A549 treated with Hydrocortisone at 1 μM for 4 hours (cell line): ENCODE measurements around the gene KRTAP10-3. TPM values are rescaled to one million over a fixed set of nuclear protein-coding genes. Genes with fewer than 3 reads are reported as not detected.

ENCODE experiments used
- total RNA-seq: library from RNA; stranded (reverse); fragments of 200-300 nt; extraction: Qiagen RNA extraction; gene quantifications from 5 replicates; pipeline ENCODE4 v1.2.3, GENCODE V29; 2022

KRTAP10-3 gene, protein sequence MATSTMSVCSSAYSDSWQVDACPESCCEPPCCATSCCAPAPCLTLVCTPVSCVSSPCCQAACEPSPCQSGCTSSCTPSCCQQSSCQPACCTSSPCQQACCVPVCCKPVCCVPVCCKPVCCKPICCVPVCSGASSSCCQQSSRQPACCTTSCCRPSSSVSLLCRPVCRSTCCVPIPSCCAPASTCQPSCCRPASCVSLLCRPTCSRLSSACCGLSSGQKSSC
- not detected in 5 replicates for total RNA-seq

GRCh38 chr21:44558695-44559094 lies at the start of gene KRTAP10-3:
TSS of gene KRTAP10-3 (minus strand) at chr21:44558795. CDS start at chr21:44558715, 80 bp downstream.

DNA sequence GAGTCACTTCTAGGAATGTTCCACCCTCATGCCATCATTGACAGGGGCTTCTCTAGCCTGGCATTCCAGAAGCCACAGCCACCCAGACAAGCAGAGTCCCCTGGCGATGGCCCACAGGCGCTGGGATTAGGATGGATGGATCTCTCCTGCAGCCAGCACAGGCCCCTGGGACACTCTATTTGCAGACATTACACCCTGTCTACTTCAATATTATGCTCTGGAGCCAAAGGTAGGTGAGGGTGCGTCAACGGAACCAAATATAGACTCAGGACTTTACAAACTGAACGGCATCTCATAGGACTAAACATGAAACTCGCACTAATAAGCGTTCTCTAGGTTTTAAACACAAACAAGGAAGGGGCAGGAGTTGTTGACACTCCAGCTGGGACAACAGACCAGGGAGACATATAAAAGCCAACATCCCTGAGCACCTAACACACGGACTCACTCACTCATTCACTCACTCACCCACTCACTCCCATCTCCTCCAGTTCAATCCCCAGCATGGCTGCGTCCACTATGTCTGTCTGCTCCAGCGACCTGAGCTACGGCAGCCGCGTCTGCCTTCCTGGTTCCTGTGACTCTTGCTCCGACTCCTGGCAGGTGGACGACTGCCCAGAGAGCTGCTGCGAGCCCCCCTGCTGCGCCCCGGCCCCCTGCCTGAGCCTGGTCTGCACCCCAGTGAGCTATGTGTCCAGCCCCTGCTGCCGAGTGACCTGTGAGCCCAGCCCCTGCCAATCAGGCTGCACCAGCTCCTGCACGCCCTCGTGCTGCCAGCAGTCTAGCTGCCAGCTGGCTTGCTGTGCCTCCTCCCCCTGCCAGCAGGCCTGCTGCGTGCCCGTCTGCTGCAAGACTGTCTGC lies 41.8 kb upstream of the KRTAP10-3 start, which contains the start of gene KRTAP10-7:
TSS of gene KRTAP10-7 (plus strand) at position 480 of the 861 bp plus-strand sequence. CDS start at position 505, 25 bp downstream.

GRCh38 chr21:44592446-44593311 lies 34.1 kb upstream of the KRTAP10-3 start, which contains the start of gene KRTAP10-6:
TSS of gene KRTAP10-6 (minus strand) at chr21:44592505. CDS start at chr21:44592484, 21 bp downstream.

DNA sequence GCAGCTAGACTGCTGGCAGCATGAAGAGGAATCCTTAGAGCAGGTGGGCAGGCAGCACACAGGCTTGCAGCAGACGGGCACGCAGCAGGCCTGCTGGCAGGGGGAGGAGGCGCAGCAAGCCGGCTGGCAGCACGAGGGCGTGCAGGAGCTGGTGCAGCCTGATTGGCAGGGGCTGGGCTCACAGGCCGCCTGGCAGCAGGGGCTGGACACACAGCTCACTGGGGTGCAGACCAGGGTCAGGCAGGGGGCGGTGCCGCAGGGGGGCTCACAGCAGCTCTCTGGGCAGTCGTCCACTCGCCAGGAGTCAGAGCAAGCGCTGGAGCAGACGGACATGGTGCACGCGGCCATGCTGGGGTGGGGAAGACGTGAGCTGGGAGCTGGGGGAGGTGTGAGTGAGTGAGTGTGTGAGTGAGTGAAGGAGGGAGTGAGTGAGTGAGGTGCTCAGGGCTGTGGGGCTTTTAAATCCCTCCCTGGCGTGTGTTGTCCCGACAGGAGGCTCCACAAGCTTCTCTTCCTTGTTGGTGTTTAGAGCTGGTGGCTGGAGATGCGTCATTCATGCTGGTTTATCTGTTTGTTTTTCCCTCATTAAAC lies 21.7 kb upstream of the KRTAP10-3 start, which contains the start of gene KRTAP10-5:
TSS of gene KRTAP10-5 (minus strand) at position 374 of the 591 bp plus-strand sequence. CDS start at position 348, 26 bp downstream.

DNA sequence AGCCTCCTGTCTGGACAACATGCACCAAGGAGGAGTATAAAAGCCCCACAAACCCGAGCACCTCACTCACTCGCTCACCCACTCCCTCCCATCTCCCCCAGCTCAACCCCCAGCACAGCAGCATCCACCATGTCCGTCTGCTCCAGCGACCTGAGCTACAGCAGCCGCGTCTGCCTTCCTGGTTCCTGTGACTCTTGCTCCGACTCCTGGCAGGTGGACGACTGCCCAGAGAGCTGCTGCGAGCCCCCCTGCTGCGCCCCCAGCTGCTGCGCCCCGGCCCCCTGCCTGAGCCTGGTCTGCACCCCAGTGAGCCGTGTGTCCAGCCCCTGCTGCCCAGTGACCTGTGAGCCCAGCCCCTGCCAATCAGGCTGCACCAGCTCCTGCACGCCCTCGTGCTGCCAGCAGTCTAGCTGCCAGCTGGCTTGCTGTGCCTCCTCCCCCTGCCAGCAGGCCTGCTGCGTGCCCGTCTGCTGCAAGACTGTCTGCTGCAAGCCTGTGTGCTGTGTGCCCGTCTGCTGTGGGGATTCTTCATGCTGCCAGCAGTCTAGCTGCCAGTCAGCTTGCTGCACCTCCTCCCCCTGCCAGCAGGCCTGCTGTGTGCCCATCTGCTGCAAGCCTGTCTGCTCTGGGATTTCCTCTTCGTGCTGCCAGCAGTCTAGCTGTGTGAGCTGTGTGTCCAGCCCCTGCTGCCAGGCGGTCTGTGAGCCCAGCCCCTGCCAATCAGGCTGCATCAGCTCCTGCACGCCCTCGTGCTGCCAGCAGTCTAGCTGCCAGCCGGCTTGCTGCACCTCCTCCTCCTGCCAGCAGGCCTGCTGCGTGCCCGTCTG lies 15.2 kb upstream of the KRTAP10-3 start, which contains the start of gene KRTAP10-4:
TSS of gene KRTAP10-4 (plus strand) at position 100 of the 827 bp plus-strand sequence. CDS start at position 130, 30 bp downstream.

DNA sequence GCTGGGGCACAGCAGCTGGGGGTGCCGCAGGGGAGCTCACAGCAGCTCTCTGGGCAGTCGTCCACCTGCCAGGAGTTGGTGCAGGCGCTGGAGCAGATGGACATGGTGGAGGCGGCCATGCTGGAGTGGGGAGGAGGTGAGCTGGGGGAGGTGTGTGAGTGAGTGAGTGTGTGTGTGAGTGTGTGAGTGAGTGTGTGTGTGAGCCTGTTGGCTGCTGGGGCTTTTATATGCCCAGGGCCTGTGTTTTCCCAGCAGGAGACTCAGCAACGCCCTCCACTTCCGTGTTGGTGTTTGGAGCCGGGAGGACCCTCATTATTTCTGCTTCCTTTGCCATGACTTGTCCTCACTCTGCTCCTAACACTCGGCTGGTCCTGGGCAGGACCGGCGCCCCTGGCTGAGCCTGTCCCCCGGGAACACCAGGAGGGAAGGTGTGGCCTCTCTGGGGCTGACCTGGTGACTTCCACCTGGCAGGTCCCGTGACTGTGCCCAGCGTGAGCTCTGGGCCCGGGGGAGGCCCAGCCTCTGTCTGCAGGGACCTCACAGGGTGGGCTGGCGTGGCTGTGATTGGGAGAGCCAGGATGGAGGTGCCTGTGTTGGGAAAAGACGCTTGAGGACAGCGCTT lies 7.1 kb downstream of the KRTAP10-3 start, which contains the start of gene KRTAP10-2:
TSS of gene KRTAP10-2 (minus strand) at position 166 of the 622 bp plus-strand sequence. CDS start at position 119, 47 bp downstream.

GRCh38 chr21:44539991-44540666 lies 18.5 kb downstream of the KRTAP10-3 start, which contains the start of gene KRTAP10-1:
TSS of gene KRTAP10-1 (minus strand) at chr21:44540195. CDS start at chr21:44540150, 45 bp downstream.

Other genes starting within 250 kb of the KRTAP10-3 start
- gene CFAP410, start 219.4 kb downstream of the KRTAP10-3 start, total RNA-seq, result 5.9 to 8.9 TPM (median 7.9 TPM) in 5 replicates
- gene TRPM2, start 205.2 kb downstream of the KRTAP10-3 start, total RNA-seq, result 6.7 to 10.5 TPM (median 8.3 TPM) in 5 replicates
- gene LRRC3, start 103.3 kb downstream of the KRTAP10-3 start, total RNA-seq, result 1.7 to 2.3 TPM (median 2.2 TPM) in 5 replicates
- not detected in 5 replicates for gene KRTAP10-1, start 18.6 kb downstream of the KRTAP10-3 start, total RNA-seq
- gene KRTAP10-2, start 7.3 kb downstream of the KRTAP10-3 start, total RNA-seq, result not detected in 5 replicates
- not detected in 5 replicates for gene KRTAP10-4, start 14.9 kb upstream of the KRTAP10-3 start, total RNA-seq
- gene KRTAP10-5, start 21.8 kb upstream of the KRTAP10-3 start, total RNA-seq, result not detected in 5 replicates
- gene KRTAP10-6, start 33.7 kb upstream of the KRTAP10-3 start, total RNA-seq, result not detected in 5 replicates
- not detected in 5 replicates for gene KRTAP10-7, start 41.8 kb upstream of the KRTAP10-3 start, total RNA-seq
- not detected in 5 replicates for gene KRTAP10-8, start 53.3 kb upstream of the KRTAP10-3 start, total RNA-seq
- gene KRTAP10-9, start 68.3 kb upstream of the KRTAP10-3 start, total RNA-seq, result not detected in 5 replicates
- gene KRTAP10-10, start 78.6 kb upstream of the KRTAP10-3 start, total RNA-seq, result not detected in 5 replicates
- not detected in 5 replicates for gene KRTAP10-11, start 87.6 kb upstream of the KRTAP10-3 start, total RNA-seq
- gene KRTAP12-4, start 95.9 kb upstream of the KRTAP10-3 start, total RNA-seq, result not detected in 5 replicates
- gene KRTAP12-3, start 99.1 kb upstream of the KRTAP10-3 start, total RNA-seq, result not detected in 5 replicates
- gene KRTAP12-2, start 108.1 kb upstream of the KRTAP10-3 start, total RNA-seq, result not detected in 5 replicates
- not detected in 5 replicates for gene KRTAP12-1, start 123.4 kb upstream of the KRTAP10-3 start, total RNA-seq
- gene KRTAP10-12, start 138.4 kb upstream of the KRTAP10-3 start, total RNA-seq, result not detected in 5 replicates
- not detected in 5 replicates for gene TSPEAR, start 152.8 kb upstream of the KRTAP10-3 start, total RNA-seq
- 29.1 to 37.8 TPM (median 33.0 TPM) in 5 replicates for gene UBE2G2, start 243.0 kb upstream of the KRTAP10-3 start, total RNA-seq